Right ventricle myocardium inferior (tissue), 1 donor: ENCODE measurements around the gene RDX. TPM values are rescaled to one million over a fixed set of nuclear protein-coding genes. Genes with fewer than 3 reads are reported as not detected.
"Not testable (repeated sequence)": the region's sequence is repeated elsewhere in the genome, so short reads cannot be mapped to it uniquely, and the experiment has no call there.

ENCODE experiments used
- ATAC-seq: fragments of 200-7000 bp; cut with Tn5 transposase; one replicate; pipeline ENCODE4 v1.9.1; 2020; ENCODE audit warnings: mild to moderate bottlenecking, moderate library complexity
- DNase-seq: peaks from one replicate; pipeline ENCODE4 v3.0.0; 2021; ENCODE audit errors: missing footprints
- intact Hi-C: fragments of 100-400 bp; cut with DNase I; formaldehyde crosslinking; loops from one replicate; pipeline ENCODE4 v1.11.0; 2022
- total RNA-seq: library from RNA; stranded (reverse); fragmentation: NEBNext Ultra II Directional; extraction: Animal tissue kit (Norgen Biotek cat#: 25700); gene quantifications from one replicate; pipeline ENCODE4 v1.2.1, GENCODE V29; 2021
- donor health status: DM: no; HTN: yes; CAD: no; lungs with severe emphysema.

Gene RDX
- total RNA-seq, 1 donor from 2014 or later: 116 TPM

GRCh38 chr11:110311783-110312579 is 15.6 kb upstream of the RDX start:
- no peak for ATAC-seq
- intact Hi-C loops: no loop called here
- DNase-seq: no peak

GRCh38 chr11:110308071-110308470 is 11.7 kb upstream of the RDX start:
- DNase-seq (no peak), ATAC-seq (no peak)
- intact Hi-C loops: no loop called here

GRCh38 chr11:110306019-110306388 is 9.6 kb upstream of the RDX start:
- ATAC-seq, intact Hi-C loops, DNase-seq: not testable (repeated sequence)

GRCh38 chr11:110305169-110306018 is 9.0 kb upstream of the RDX start:
- intact Hi-C loops: no loop called here
- no peak for ATAC-seq
- DNase-seq: no peak

GRCh38 chr11:110303414-110303826 is 7.0 kb upstream of the RDX start:
- ATAC-seq (no peak), DNase-seq (no peak)
- intact Hi-C loops: no loop called here

GRCh38 chr11:110301577-110301976 is 5.2 kb upstream of the RDX start:
- ATAC-seq (no peak), DNase-seq (no peak)
- intact Hi-C loops: no loop called here

GRCh38 chr11:110301032-110301431 is 4.6 kb upstream of the RDX start:
- ATAC-seq (no peak), DNase-seq (no peak)
- intact Hi-C loops: no loop called here

- intact Hi-C loops: loop anchor here (5.0 to 10.0 kb wide), 3 partner anchors 54 to 136 kb away; no protein-coding TSS in a partner anchor
- DNase-seq (no peak), ATAC-seq (no peak)
These were observed 2.8 kb upstream of the RDX start for GRCh38 chr11:110299006-110299785.

- ATAC-seq (no peak), DNase-seq (no peak)
- intact Hi-C loops: loop anchor here (5.0 to 10.0 kb wide), 3 partner anchors 54 to 136 kb away; no protein-coding TSS in a partner anchor
These were observed 1.9 kb upstream of the RDX start for GRCh38 chr11:110298301-110298765.

GRCh38 chr11:110297726-110298300 is 1.4 kb upstream of the RDX start:
- DNase-seq: no peak
- intact Hi-C loops: loop anchor here (5.0 to 10.0 kb wide), 3 partner anchors 53 to 137 kb away; no protein-coding TSS in a partner anchor
- no peak for ATAC-seq

GRCh38 chr11:110297076-110297725 is 787 bp upstream of the RDX start:
- ATAC-seq (no peak), DNase-seq (no peak)
- intact Hi-C loops: loop anchor here (5.0 to 10.0 kb wide), 3 partner anchors 52 to 138 kb away; no protein-coding TSS in a partner anchor

GRCh38 chr11:110295531-110296225 is 736 bp downstream of the RDX start:
- ATAC-seq: peak; percentile 63
- intact Hi-C loops: loop anchor here (5.0 to 10.0 kb wide), 3 partner anchors 51 to 139 kb away; no protein-coding TSS in a partner anchor
- peak; percentile 75 for DNase-seq

- intact Hi-C loops: loop anchor here (5.0 to 10.0 kb wide), 3 partner anchors 50 to 140 kb away; no protein-coding TSS in a partner anchor
- DNase-seq (no peak), ATAC-seq (no peak)
These were observed 1.3 kb downstream of the RDX start for GRCh38 chr11:110295086-110295485.

- ATAC-seq: no peak
- no peak for DNase-seq
- intact Hi-C loops: loop anchor here (10.0 kb wide), 2 partner anchors 50 to 140 kb away; no protein-coding TSS in a partner anchor
These were observed 1.9 kb downstream of the RDX start for GRCh38 chr11:110294509-110294908.

GRCh38 chr11:110293389-110293788 is 3.0 kb downstream of the RDX start:
- ATAC-seq: no peak
- DNase-seq: no peak
- intact Hi-C loops: loop anchor here (10.0 kb wide), 2 partner anchors 49 to 141 kb away; no protein-coding TSS in a partner anchor

- ATAC-seq, DNase-seq: not testable (repeated sequence)
- intact Hi-C loops: loop anchor here (10.0 kb wide), 2 partner anchors 47 to 143 kb away; no protein-coding TSS in a partner anchor
These were observed 4.3 kb downstream of the RDX start for GRCh38 chr11:110292146-110292545.
